CD4-positive, alpha-beta T cell (primary cell): ENCODE data around the gene FGF10. TPM values are rescaled to one million over a fixed set of nuclear protein-coding genes. Genes with fewer than 3 reads are reported as not detected.

ENCODE experiments used
- ATAC-seq: fragments of 200-7000 bp; cut with Tn5 transposase; one replicate; pipeline ENCODE4 v1.10.0; 2022; ENCODE audit warnings: mild to moderate bottlenecking; ENCODE audit not compliant: poor library complexity
- CTCF ChIA-PET: fragments of 350-600 bp; sonication (Branson Sonifier 250); formaldehyde crosslinking; loops from one replicate; lab custom pipeline; 2021; ENCODE audit warnings: antibody characterized with exemption, inconsistent platforms; lab: Charles Lee
- POLR2A ChIA-PET: fragments of 350-600 bp; sonication (Branson Sonifier 250); formaldehyde crosslinking; loops from one replicate; lab custom pipeline; 2021; ENCODE audit warnings: antibody characterized with exemption, inconsistent platforms; lab: Charles Lee
- DNase-seq, 14 experiments: peaks; one replicate each; pipeline ENCODE4 v3.0.0-alpha.2; 2013 to 2020; ENCODE audit warnings: mixed read lengths in 2 of 14
- H3K27ac ChIP-seq, 2 donors: one replicate each; pipeline versions ENCODE4 v1.5.1 to v1.7.0; 2013; ENCODE audit warnings: low read length in 2 of 2, low read depth in 1 of 2, mild to moderate bottlenecking in 1 of 2
- H3K27me3 ChIP-seq, 2 experiments: 1 replicate in 1 of 2; 2 replicates in 1 of 2; pipeline versions ENCODE4 v1.6.1 to v1.7.0; 2013; ENCODE audit warnings: low read length in 2 of 2, control low read depth in 1 of 2, mild to moderate bottlenecking in 1 of 2, moderate library complexity in 1 of 2; ENCODE audit not compliant: insufficient read depth in 2 of 2, control insufficient read depth in 1 of 2
- H3K36me3 ChIP-seq: one replicate; pipeline ENCODE4 v1.6.1; 2013; ENCODE audit warnings: low read length, control low read depth; ENCODE audit not compliant: insufficient read depth
- H3K4me1 ChIP-seq: one replicate; pipeline ENCODE4 v1.6.1; 2013; ENCODE audit warnings: low read length, control low read depth; ENCODE audit not compliant: insufficient read depth
- H3K4me3 ChIP-seq: one replicate; pipeline ENCODE4 v1.5.1; 2013; ENCODE audit warnings: mild to moderate bottlenecking, low read length, moderate library complexity
- H3K9me3 ChIP-seq, 2 experiments: 1 replicate in 1 of 2; 2 replicates in 1 of 2; pipeline versions ENCODE4 v1.6.1 to v1.7.0; 2013; ENCODE audit warnings: low read length in 2 of 2, mild to moderate bottlenecking in 2 of 2, control low read depth in 1 of 2, moderate library complexity in 1 of 2; ENCODE audit not compliant: control insufficient read depth in 1 of 2, insufficient read depth in 1 of 2
- H3K27ac Mint-ChIP-seq: one replicate; pipeline ENCODE4 v1.8.0; 2020; ENCODE audit warnings: mixed read lengths
- H3K27me3 Mint-ChIP-seq: one replicate; pipeline ENCODE4 v1.8.0; 2021; ENCODE audit warnings: mixed read lengths
- H3K36me3 Mint-ChIP-seq: one replicate; pipeline ENCODE4 v1.8.0; 2021; ENCODE audit warnings: low read depth, mixed read lengths
- H3K4me1 Mint-ChIP-seq: one replicate; pipeline ENCODE4 v1.8.0; 2021; ENCODE audit warnings: low read depth, mixed read lengths
- H3K4me3 Mint-ChIP-seq: one replicate; pipeline ENCODE4 v1.8.0; 2020; ENCODE audit warnings: mild to moderate bottlenecking, mixed read lengths
- H3K9me3 Mint-ChIP-seq: one replicate; pipeline ENCODE4 v1.8.0; 2020; ENCODE audit warnings: mixed read lengths
- CTCF ChIP-seq: fragments of 200-600 bp; IDR thresholded peaks from one replicate; pipeline ENCODE4 v1.8.0; 2022; ENCODE audit warnings: antibody characterized with exemption, mild to moderate bottlenecking
- intact Hi-C, 2 experiments: fragments of 100-400 bp; cut with DNase I in 1 of 2; cut with micrococcal nuclease in 1 of 2; formaldehyde crosslinking; loops; one replicate each; pipeline versions ENCODE4 v1.15.1 to v1.9.0; 2023 to 2025; cut with DNase I, micrococcal nuclease
- total RNA-seq, 174 experiments: library from RNA in 2 of 174; stranded (reverse) in 2 of 174; gene quantifications; one replicate each; pipeline ENCODE4 v1.2.3 and lab custom pipeline; 2021 to 2026

FGF10 gene
- total RNA-seq, 2 experiments from 2014 or later = not detected

GRCh38 chr5:44312374-44312773 is 76.8 kb downstream of the FGF10 start:
- TF ChIP-seq CTCF = no peak
- Histone ChIP-seq H3K27me3 (no peaks in the 10 kb centered on the region), H3K36me3 (no peaks in the 10 kb centered on the region), H3K27ac (no peak overlapping the region), H3K9me3 (no peaks in the 10 kb centered on the region), H3K4me3 (no peak overlapping the region), H3K4me1 (no peaks in the 10 kb centered on the region)
- Mint-ChIP-seq H3K36me3 (no peaks in the 10 kb centered on the region), H3K27ac (no peak overlapping the region), H3K4me1 (no peaks in the 10 kb centered on the region), H3K9me3 (no peaks in the 10 kb centered on the region), H3K27me3 (no peaks in the 10 kb centered on the region), H3K4me3 (no peak overlapping the region)
- no peak for DNase-seq
- ChIA-PET CTCF (no interaction called here), POLR2A (no interaction called here)
- intact Hi-C loops = no loop called here
- ATAC-seq = no peak

GRCh38 chr5:44300551-44300950 is 88.7 kb downstream of the FGF10 start:
- no peaks in the 10 kb centered on the region for H3K4me1 Mint-ChIP-seq
- ChIA-PET CTCF (no interaction called here), POLR2A (no interaction called here)
- intact Hi-C loops = no loop called here
- DNase-seq = no peak
- H3K27ac ChIP-seq = no peak overlapping the region
- ATAC-seq = no peak
- H3K4me3 ChIP-seq = no peak overlapping the region
- no peaks in the 10 kb centered on the region for H3K36me3 Mint-ChIP-seq
- H3K36me3 ChIP-seq = no peaks in the 10 kb centered on the region
- no peak for TF ChIP-seq CTCF
- H3K27ac Mint-ChIP-seq = no peak overlapping the region
- H3K4me1 ChIP-seq = no peaks in the 10 kb centered on the region
- H3K27me3 ChIP-seq = no peaks in the 10 kb centered on the region
- H3K9me3 ChIP-seq = no peaks in the 10 kb centered on the region
- H3K4me3 Mint-ChIP-seq = no peak overlapping the region
- H3K27me3 Mint-ChIP-seq = no peaks in the 10 kb centered on the region
- H3K9me3 Mint-ChIP-seq = peaks cover 6% of the 10 kb centered on the region

GRCh38 chr5:44299394-44299793 is 89.8 kb downstream of the FGF10 start:
- Histone ChIP-seq H3K27me3 (no peaks in the 10 kb centered on the region), H3K9me3 (no peaks in the 10 kb centered on the region), H3K4me3 (no peak overlapping the region), H3K36me3 (no peaks in the 10 kb centered on the region), H3K4me1 (no peaks in the 10 kb centered on the region), H3K27ac (no peak overlapping the region)
- ChIA-PET POLR2A (no interaction called here), CTCF (no interaction called here)
- no peak for TF ChIP-seq CTCF
- Mint-ChIP-seq H3K36me3 (no peaks in the 10 kb centered on the region), H3K9me3 (peaks cover 6% of the 10 kb centered on the region), H3K4me1 (no peaks in the 10 kb centered on the region), H3K4me3 (no peak overlapping the region), H3K27me3 (no peaks in the 10 kb centered on the region), H3K27ac (no peak overlapping the region)
- DNase-seq = no peak
- intact Hi-C loops = no loop called here
- no peak for ATAC-seq
